Measurements from ENCODE around the gene RPS6KA2. TPM values are rescaled to one million over a fixed set of nuclear protein-coding genes. Genes with fewer than 3 reads are reported as not detected.

Gene RPS6KA2
- total RNA-seq, 3 donors from 2014 or later = 8.6 to 21.3 (median 18.7) TPM

GRCh38 chr6:166441325-166442078, 185.5 kb downstream of the RPS6KA2 start:
- Histone ChIP-seq H3K36me3 (ENCODE audit: low read depth) (no peaks in the 10 kb centered on the region), H3K9me3 (no peaks in the 10 kb centered on the region), H3K4me1 (ENCODE audit: low read depth) (no peaks in the 10 kb centered on the region), H3K4me3 (no peak overlapping the region)
- ATAC-seq (no peak), DNase-seq (no peak)
- TF ChIP-seq CTCF (IDR thresholded peaks at IDR 0.05) = no peak
- intact Hi-C loops (cut with DNase I, micrococcal nuclease) = no loop called here

GRCh38 chr6:166440729-166441128, 186.3 kb downstream of the RPS6KA2 start:
- no peak for DNase-seq
- intact Hi-C loops (cut with DNase I, micrococcal nuclease) = no loop called here
- Histone ChIP-seq H3K36me3 (ENCODE audit: low read depth) (no peaks in the 10 kb centered on the region), H3K9me3 (no peaks in the 10 kb centered on the region), H3K4me1 (ENCODE audit: low read depth) (no peaks in the 10 kb centered on the region), H3K4me3 (no peak overlapping the region)
- ATAC-seq = no peak
- no peak for TF ChIP-seq CTCF (IDR thresholded peaks at IDR 0.05)

GRCh38 chr6:166440106-166440505, 186.9 kb downstream of the RPS6KA2 start:
- intact Hi-C loops (cut with DNase I, micrococcal nuclease) = no loop called here
- no peaks in the 10 kb centered on the region for H3K36me3 ChIP-seq (ENCODE audit: low read depth)
- H3K4me3 ChIP-seq = no peak overlapping the region
- ATAC-seq = no peak
- no peaks in the 10 kb centered on the region for H3K4me1 ChIP-seq (ENCODE audit: low read depth)
- DNase-seq = no peak
- H3K9me3 ChIP-seq = no peaks in the 10 kb centered on the region
- no peak for TF ChIP-seq CTCF (IDR thresholded peaks at IDR 0.05)

GRCh38 chr6:166439366-166440091, 187.5 kb downstream of the RPS6KA2 start:
- H3K4me3 ChIP-seq = no peak overlapping the region
- no peaks in the 10 kb centered on the region for H3K36me3 ChIP-seq (ENCODE audit: low read depth)
- ATAC-seq (no peak), DNase-seq (no peak)
- intact Hi-C loops (cut with DNase I, micrococcal nuclease) = no loop called here
- no peaks in the 10 kb centered on the region for H3K9me3 ChIP-seq
- TF ChIP-seq CTCF (IDR thresholded peaks at IDR 0.05) = no peak
- H3K4me1 ChIP-seq (ENCODE audit: low read depth) = no peaks in the 10 kb centered on the region

GRCh38 chr6:166438211-166438861, 188.7 kb downstream of the RPS6KA2 start:
- H3K36me3 ChIP-seq (ENCODE audit: low read depth) = no peaks in the 10 kb centered on the region
- no peak overlapping the region for H3K4me3 ChIP-seq
- no peak for ATAC-seq
- H3K9me3 ChIP-seq = no peaks in the 10 kb centered on the region
- no peak for TF ChIP-seq CTCF (IDR thresholded peaks at IDR 0.05)
- intact Hi-C loops (cut with DNase I, micrococcal nuclease) = no loop called here
- DNase-seq = no peak
- H3K4me1 ChIP-seq (ENCODE audit: low read depth) = no peaks in the 10 kb centered on the region

All from mucosa of descending colon (tissue), 3 donors.